Esophagus squamous epithelium (tissue), 4 donors: ENCODE data around the gene C6orf136.
"Not testable (repeated sequence)": the region's sequence is repeated elsewhere in the genome, so short reads cannot be mapped to it uniquely, and the experiment has no call there.

Experiments used
- POLR2A ChIP-seq, 4 donors: fragments of 450-650 bp; IDR thresholded peaks; one replicate each; pipeline ENCODE4 v1.6.1; 2017; ENCODE audit warnings: antibody characterized with exemption in 4 of 4, mild to moderate bottlenecking in 4 of 4, moderate library complexity in 3 of 4
- TF ChIP-seq, protein P1 (sequence below), 6 experiments: fragments of 450-650 bp in 4 of 6; fragments of 200-600 bp in 2 of 6; sonication (generic) in 2 of 6; IDR thresholded peaks; one replicate each; pipeline ENCODE4 v1.5.1; 2016 to 2019; ENCODE audit warnings: antibody characterized with exemption in 6 of 6, mild to moderate bottlenecking in 4 of 6, moderate library complexity in 4 of 6

GRCh38 chr6:30657922-30658321 lies 11.0 kb downstream of the C6orf136 start:
- TF ChIP-seq, protein P1, sequence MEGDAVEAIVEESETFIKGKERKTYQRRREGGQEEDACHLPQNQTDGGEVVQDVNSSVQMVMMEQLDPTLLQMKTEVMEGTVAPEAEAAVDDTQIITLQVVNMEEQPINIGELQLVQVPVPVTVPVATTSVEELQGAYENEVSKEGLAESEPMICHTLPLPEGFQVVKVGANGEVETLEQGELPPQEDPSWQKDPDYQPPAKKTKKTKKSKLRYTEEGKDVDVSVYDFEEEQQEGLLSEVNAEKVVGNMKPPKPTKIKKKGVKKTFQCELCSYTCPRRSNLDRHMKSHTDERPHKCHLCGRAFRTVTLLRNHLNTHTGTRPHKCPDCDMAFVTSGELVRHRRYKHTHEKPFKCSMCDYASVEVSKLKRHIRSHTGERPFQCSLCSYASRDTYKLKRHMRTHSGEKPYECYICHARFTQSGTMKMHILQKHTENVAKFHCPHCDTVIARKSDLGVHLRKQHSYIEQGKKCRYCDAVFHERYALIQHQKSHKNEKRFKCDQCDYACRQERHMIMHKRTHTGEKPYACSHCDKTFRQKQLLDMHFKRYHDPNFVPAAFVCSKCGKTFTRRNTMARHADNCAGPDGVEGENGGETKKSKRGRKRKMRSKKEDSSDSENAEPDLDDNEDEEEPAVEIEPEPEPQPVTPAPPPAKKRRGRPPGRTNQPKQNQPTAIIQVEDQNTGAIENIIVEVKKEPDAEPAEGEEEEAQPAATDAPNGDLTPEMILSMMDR (IDR thresholded peaks at IDR 0.05) = not testable (repeated sequence)
- not testable (repeated sequence) for TF ChIP-seq POLR2A (IDR thresholded peaks at IDR 0.05)
